ENCODE results near the gene PTPRC.
A peak's percentile ranks its signal among the peaks of the same experiment; 100 is the strongest.

GRCh38 chr1:198662821-198663220 is 24.0 kb downstream of the PTPRC start:
- TF ChIP-seq CTCF (IDR thresholded peaks at IDR 0.05; ENCODE audit: low read depth, low read length) (no peak), POLR2A (IDR thresholded peaks at IDR 0.05; ENCODE audit: extremely low read depth, insufficient read length) (no peak), MAX (IDR thresholded peaks at IDR 0.05; ENCODE audit: low read depth, low read length) (peak; percentile 88)

All from NB4 (cell line).